Renal pelvis (tissue), 4 donors: ENCODE measurements around the gene TAOK1. TPM values are rescaled to one million over a fixed set of nuclear protein-coding genes. Genes with fewer than 3 reads are reported as not detected.
A peak's percentile ranks its signal among the peaks of the same experiment; 100 is the strongest.

Experiments used
- DNase-seq: peaks from one replicate; pipeline ENCODE4 v3.0.0-alpha.2; 2013
- polyA plus RNA-seq, 3 donors: library from polyadenylated mRNA; unstranded; fragments of 120-200 nt; gene quantifications; one replicate each; pipeline ENCODE4 v1.2.1, GENCODE V29; 2013; ENCODE audit not compliant: insufficient read length in 3 of 3

TAOK1 gene
- polyA plus RNA-seq, 3 donors: 44.0 to 51.2 (median 48.5) TPM

GRCh38 chr17:29569245-29569950, 179.2 kb downstream of the TAOK1 start:
- no peak for DNase-seq

GRCh38 chr17:29570521-29570920, 180.4 kb downstream of the TAOK1 start:
- DNase-seq: no peak

GRCh38 chr17:29571486-29571882, 181.3 kb downstream of the TAOK1 start:
- DNase-seq: no peak

GRCh38 chr17:29571883-29572681, 181.9 kb downstream of the TAOK1 start:
- no peak for DNase-seq

- DNase-seq: peak; percentile 60
Measured at GRCh38 chr17:29572691-29573557, 182.8 kb downstream of the TAOK1 start.

GRCh38 chr17:29573558-29573869, 183.4 kb downstream of the TAOK1 start:
- no peak for DNase-seq

- DNase-seq: no peak
Measured at GRCh38 chr17:29573871-29574731, 183.9 kb downstream of the TAOK1 start.

GRCh38 chr17:29574732-29575510, 184.8 kb downstream of the TAOK1 start:
- no peak for DNase-seq

- DNase-seq: no peak
Measured at GRCh38 chr17:29575511-29576213, 185.5 kb downstream of the TAOK1 start.

- no peak for DNase-seq
Measured at GRCh38 chr17:29576214-29577000, 186.2 kb downstream of the TAOK1 start.

- DNase-seq: no peak
Measured at GRCh38 chr17:29577001-29577370, 186.8 kb downstream of the TAOK1 start.

- DNase-seq: no peak
Measured at GRCh38 chr17:29577385-29578211, 187.4 kb downstream of the TAOK1 start.

- no peak for DNase-seq
Measured at GRCh38 chr17:29578626-29579485, 188.7 kb downstream of the TAOK1 start.

GRCh38 chr17:29579866-29580771, 190.0 kb downstream of the TAOK1 start:
- no peak for DNase-seq

GRCh38 chr17:29581583-29582253, 191.6 kb downstream of the TAOK1 start:
- DNase-seq: no peak
